Suppressor macrophage treated with lipopolysaccharide for 1 hour (primary cell): ENCODE data around the gene SCN10A.

Source experiments
- DNase-seq, 3 donors: peaks; one replicate each; pipeline ENCODE4 v3.0.0-alpha.2; 2020 to 2022

SCN10A gene

GRCh38 chr3:38816026-38816425 lies at the start of gene SCN10A:
SCN10A (minus strand) TSS chr3:38816217; CDS start chr3:38794010, 22,207 bp downstream.
- no peak for DNase-seq

- DNase-seq, result no peak
Observed at GRCh38 chr3:38853011-38853410, 37.0 kb upstream of the SCN10A start.

- peak; percentile 25 to 38 (median 27) for DNase-seq
Observed at GRCh38 chr3:38843898-38844297, 27.9 kb upstream of the SCN10A start.

- no peak for DNase-seq
Observed at GRCh38 chr3:38842266-38842965, 26.4 kb upstream of the SCN10A start.

- DNase-seq, result no peak
Observed at GRCh38 chr3:38840987-38841386, 25.0 kb upstream of the SCN10A start.

- DNase-seq, result no peak
Observed at GRCh38 chr3:38837358-38837757, 21.3 kb upstream of the SCN10A start.

GRCh38 chr3:38836561-38836960 lies 20.5 kb upstream of the SCN10A start:
- DNase-seq, result no peak

GRCh38 chr3:38835939-38836338 lies 19.9 kb upstream of the SCN10A start:
- no peak for DNase-seq

- no peak for DNase-seq
Observed at GRCh38 chr3:38834717-38835116, 18.7 kb upstream of the SCN10A start.

GRCh38 chr3:38834110-38834509 lies 18.1 kb upstream of the SCN10A start:
- peak; percentile 56 to 57 (median 57) for DNase-seq

- no peak for DNase-seq
Observed at GRCh38 chr3:38829404-38829803, 13.4 kb upstream of the SCN10A start.

- DNase-seq, result no peak
Observed at GRCh38 chr3:38828681-38829080, 12.7 kb upstream of the SCN10A start.

GRCh38 chr3:38827791-38828190 lies 11.8 kb upstream of the SCN10A start:
- no peak for DNase-seq

- DNase-seq, result no peak
Observed at GRCh38 chr3:38826001-38826400, 10.0 kb upstream of the SCN10A start.

- DNase-seq, result no peak
Observed at GRCh38 chr3:38824349-38824748, 8.3 kb upstream of the SCN10A start.

- DNase-seq, result no peak
Observed at GRCh38 chr3:38823722-38824121, 7.7 kb upstream of the SCN10A start.

GRCh38 chr3:38823186-38823585 lies 7.2 kb upstream of the SCN10A start:
- DNase-seq, result no peak

GRCh38 chr3:38811822-38812221 lies 4.2 kb downstream of the SCN10A start:
- no peak for DNase-seq

- DNase-seq, result peak; percentile 72 to 75 (median 75)
Observed at GRCh38 chr3:38805765-38806386, 10.1 kb downstream of the SCN10A start.

- no peak for DNase-seq
Observed at GRCh38 chr3:38805004-38805403, 11.0 kb downstream of the SCN10A start.

- DNase-seq, result no peak
Observed at GRCh38 chr3:38800511-38800910, 15.5 kb downstream of the SCN10A start.

GRCh38 chr3:38793721-38794120 lies 22.3 kb downstream of the SCN10A start:
- no peak for DNase-seq

- DNase-seq, result no peak
Observed at GRCh38 chr3:38792983-38793382, 23.0 kb downstream of the SCN10A start.

- no peak for DNase-seq
Observed at GRCh38 chr3:38782148-38782547, 33.9 kb downstream of the SCN10A start.

- DNase-seq, result no peak
Observed at GRCh38 chr3:38773528-38773927, 42.5 kb downstream of the SCN10A start.
